Osteocyte (in vitro differentiated cells): ENCODE results near the gene HSP90AA1. TPM values are rescaled to one million over a fixed set of nuclear protein-coding genes. Genes with fewer than 3 reads are reported as not detected.

Experiments
- DNase-seq: peaks from one replicate; pipeline ENCODE4 v3.0.0; 2021; ENCODE audit warnings: mixed read lengths; ENCODE audit not compliant: unreplicated experiment; ENCODE audit errors: extremely low spot score
- H3K27ac Mint-ChIP-seq: one replicate; pipeline ENCODE4 v1.8.0; 2021; ENCODE audit warnings: mild to moderate bottlenecking, mixed read lengths; ENCODE audit not compliant: unreplicated experiment
- H3K27me3 Mint-ChIP-seq: one replicate; pipeline ENCODE4 v1.8.0; 2021; ENCODE audit warnings: mixed read lengths; ENCODE audit not compliant: unreplicated experiment
- H3K36me3 Mint-ChIP-seq: one replicate; pipeline ENCODE4 v1.8.0; 2021; ENCODE audit warnings: mixed read lengths; ENCODE audit not compliant: unreplicated experiment
- H3K4me1 Mint-ChIP-seq: one replicate; pipeline ENCODE4 v1.8.0; 2021; ENCODE audit warnings: mixed read lengths; ENCODE audit not compliant: unreplicated experiment
- H3K4me3 Mint-ChIP-seq: one replicate; pipeline ENCODE4 v1.8.0; 2021; ENCODE audit warnings: mild to moderate bottlenecking, moderate library complexity, mixed read lengths; ENCODE audit not compliant: unreplicated experiment
- H3K9me3 Mint-ChIP-seq: one replicate; pipeline ENCODE4 v1.8.0; 2021; ENCODE audit warnings: mixed read lengths; ENCODE audit not compliant: unreplicated experiment
- CTCF ChIP-seq: fragments of 200-600 bp; sonication (generic); IDR thresholded peaks from 2 replicates; pipeline ENCODE4 v1.5.0; 2021; ENCODE audit warnings: antibody characterized with exemption, mild to moderate bottlenecking, moderate library complexity
- total RNA-seq: library from RNA; stranded (reverse); gene quantifications from 2 replicates; pipeline ENCODE4 v1.2.1, GENCODE V29; 2021

Gene HSP90AA1
- total RNA-seq, 1 donor from 2014 or later: 317 TPM

GRCh38 chr14:102094101-102094500 is 7.3 kb upstream of the HSP90AA1 start:
- DNase-seq: no peak
- H3K27ac Mint-ChIP-seq: no peak overlapping the region
- TF ChIP-seq CTCF: no peak
- H3K27me3 Mint-ChIP-seq: no peaks in the 10 kb centered on the region
- H3K36me3 Mint-ChIP-seq: no peaks in the 10 kb centered on the region
- peaks cover 21% of the 10 kb centered on the region for H3K4me1 Mint-ChIP-seq
- H3K9me3 Mint-ChIP-seq: no peaks in the 10 kb centered on the region
- H3K4me3 Mint-ChIP-seq: no peak overlapping the region

- H3K27ac Mint-ChIP-seq: no peak overlapping the region
- no peaks in the 10 kb centered on the region for H3K36me3 Mint-ChIP-seq
- TF ChIP-seq CTCF: no peak
- peaks cover 28% of the 10 kb centered on the region for H3K4me1 Mint-ChIP-seq
- no peak overlapping the region for H3K4me3 Mint-ChIP-seq
- no peak for DNase-seq
- no peaks in the 10 kb centered on the region for H3K27me3 Mint-ChIP-seq
- no peaks in the 10 kb centered on the region for H3K9me3 Mint-ChIP-seq
Observed at GRCh38 chr14:102092806-102093205, 6.0 kb upstream of the HSP90AA1 start.

- no peak for TF ChIP-seq CTCF
- H3K9me3 Mint-ChIP-seq: no peaks in the 10 kb centered on the region
- H3K27me3 Mint-ChIP-seq: no peaks in the 10 kb centered on the region
- H3K27ac Mint-ChIP-seq: no peak overlapping the region
- DNase-seq: no peak
- peaks cover 23% of the 10 kb centered on the region for H3K4me1 Mint-ChIP-seq
- peaks cover 5% of the 10 kb centered on the region for H3K36me3 Mint-ChIP-seq
- no peak overlapping the region for H3K4me3 Mint-ChIP-seq
Observed at GRCh38 chr14:102090713-102091112, 3.9 kb upstream of the HSP90AA1 start.

- Mint-ChIP-seq H3K4me3 (no peak overlapping the region), H3K27ac (peak overlapping the region; percentile 23), H3K9me3 (no peaks in the 10 kb centered on the region), H3K27me3 (no peaks in the 10 kb centered on the region), H3K4me1 (peaks cover 25% of the 10 kb centered on the region), H3K36me3 (peaks cover 14% of the 10 kb centered on the region)
- TF ChIP-seq CTCF: no peak
- no peak for DNase-seq
Observed at GRCh38 chr14:102089621-102090343, 2.9 kb upstream of the HSP90AA1 start.

- Mint-ChIP-seq H3K27ac (peak overlapping the region; percentile 60), H3K9me3 (no peaks in the 10 kb centered on the region), H3K36me3 (peaks cover 29% of the 10 kb centered on the region), H3K27me3 (no peaks in the 10 kb centered on the region), H3K4me3 (peak overlapping the region; percentile 67), H3K4me1 (peaks cover 41% of the 10 kb centered on the region)
- DNase-seq: no peak
- TF ChIP-seq CTCF: no peak
Observed at GRCh38 chr14:102088012-102088792, 1.4 kb upstream of the HSP90AA1 start.
